Psoas muscle (tissue), 8 donors: ENCODE results near the gene TSC1. TPM values are rescaled to one million over a fixed set of nuclear protein-coding genes. Genes with fewer than 3 reads are reported as not detected.
A peak's percentile ranks its signal among the peaks of the same experiment; 100 is the strongest.

Experiments
- ATAC-seq, 4 donors: fragments of 200-7000 bp; cut with Tn5 transposase; one replicate each; pipeline ENCODE4 v1.9.1; 2020; ENCODE audit warnings: moderate library complexity in 3 of 4, mild to moderate bottlenecking in 2 of 4
- DNase-seq, 2 donors: peaks; one replicate each; pipeline ENCODE4 v3.0.0-alpha.2; 2020
- H3K27ac ChIP-seq: fragments of 200-600 bp; one replicate; pipeline ENCODE4 v1.8.0; 2022
- H3K27me3 ChIP-seq, 3 donors: fragments of 200-600 bp in 1 of 3; one replicate each; pipeline versions ENCODE4 v1.6.1 to v1.8.0; 2013 to 2022; ENCODE audit warnings: low read length in 2 of 3, mild to moderate bottlenecking in 2 of 3, moderate library complexity in 1 of 3; ENCODE audit not compliant: insufficient read depth in 3 of 3
- H3K36me3 ChIP-seq, 2 donors: fragments of 200-600 bp in 1 of 2; one replicate each; pipeline versions ENCODE4 v1.6.1 to v1.8.0; 2013 to 2022; ENCODE audit warnings: low read depth in 1 of 2, mild to moderate bottlenecking in 1 of 2, moderate library complexity in 1 of 2; ENCODE audit not compliant: insufficient read depth in 1 of 2
- H3K4me1 ChIP-seq: fragments of 200-600 bp; one replicate; pipeline ENCODE4 v1.8.0; 2022
- H3K4me3 ChIP-seq: fragments of 200-600 bp; one replicate; pipeline ENCODE4 v1.8.0; 2022; ENCODE audit warnings: mild to moderate bottlenecking
- H3K9me3 ChIP-seq: fragments of 200-600 bp; one replicate; pipeline ENCODE4 v1.8.0; 2022
- CTCF ChIP-seq: fragments of 200-600 bp; IDR thresholded peaks from one replicate; pipeline ENCODE4 v1.8.0; 2022; ENCODE audit warnings: antibody characterized with exemption
- WGBS, 3 donors: extraction: QIAGEN DNeasy Blood & Tissue Kit; methylation state at CpG; one replicate each; pipeline versions ENCODE4 v1.1.6 to v1.1.7; 2013; 5-methylcytosine and 5-hydroxymethylcytosine counted together
- intact Hi-C, 2 donors: fragments of 100-400 bp; cut with DNase I; formaldehyde crosslinking; loops; one replicate each; pipeline versions ENCODE4 v1.11.0 to v1.14.2; 2022
- polyA plus RNA-seq, 3 donors: library from polyadenylated mRNA; stranded (reverse); fragments of 200-250 nt; gene quantifications; one replicate each; pipeline ENCODE4 v1.2.3, GENCODE V29; 2013
- total RNA-seq, 4 donors: library from RNA; stranded (reverse); fragmentation: NEBNext Ultra II Directional in 2 of 4; extraction: Animal tissue kit (Norgen Biotek cat#: 25700) in 2 of 4; gene quantifications; one replicate each; pipeline versions ENCODE4 v1.2.1 to v1.2.4, GENCODE V29; 2021 to 2023
- donor health status: healthy with polysubstance abuse.
- donor health status: DM: no; HTN: no; CAD: no; lungs with moderate emphysema.
- donor health status: Bipolar disorder and iron deficiency.
- donor health status: healthy.
- donor health status: DM: yes; HTN: yes; CAD: no.
- donor health status: DM: no; HTN: no; CAD: no.
- donor health status: DM: no; HTN: no; CAD: no.
- donor health status: DM: yes; HTN: yes; CAD: no.

Gene TSC1
- total and polyA plus RNA-seq, 7 donors: 13.1 to 38.4 (median 26.8) TPM

GRCh38 chr9:132864277-132864676 lies 80.1 kb downstream of the TSC1 start:
- H3K27ac ChIP-seq: no peak overlapping the region
- no peaks in the 10 kb centered on the region for H3K36me3 ChIP-seq
- DNase-seq (no peak), ATAC-seq (no peak)
- TF ChIP-seq CTCF: no peak
- no peak overlapping the region for H3K4me3 ChIP-seq
- H3K27me3 ChIP-seq: peaks cover 0 to 3% (median 0%) of the 10 kb centered on the region in 3 donors
- H3K9me3 ChIP-seq: no peaks in the 10 kb centered on the region
- 72 to 78% (median 77%) methylated on average over 2 of the region's 2 CpGs for WGBS, 3 donors
- no peaks in the 10 kb centered on the region for H3K4me1 ChIP-seq
- intact Hi-C loops: no loop called here

GRCh38 chr9:132863096-132863495 lies 81.3 kb downstream of the TSC1 start:
- ATAC-seq: no peak
- DNase-seq: peak in 1 of 2 donors; percentile 22
- Histone ChIP-seq H3K4me3 (no peak overlapping the region), H3K4me1 (no peaks in the 10 kb centered on the region), H3K27ac (no peak overlapping the region), H3K36me3 (no peaks in the 10 kb centered on the region), H3K9me3 (no peaks in the 10 kb centered on the region), H3K27me3 (peaks cover 0 to 3% (median 3%) of the 10 kb centered on the region in 3 donors)
- no peak for TF ChIP-seq CTCF
- intact Hi-C loops: no loop called here
- 87 to 92% (median 88%) methylated on average over 12 of the region's 12 CpGs for WGBS, 3 donors

- no peak for ATAC-seq
- Histone ChIP-seq H3K27me3 (peaks cover 0 to 8% (median 3%) of the 10 kb centered on the region in 3 donors), H3K9me3 (no peaks in the 10 kb centered on the region), H3K4me3 (no peak overlapping the region), H3K4me1 (no peaks in the 10 kb centered on the region), H3K36me3 (no peaks in the 10 kb centered on the region), H3K27ac (no peak overlapping the region)
- TF ChIP-seq CTCF: no peak
- intact Hi-C loops: no loop called here
- 68 to 78% (median 71%) methylated on average over 6 of the region's 6 CpGs for WGBS, 3 donors
- no peak for DNase-seq
Measured at GRCh38 chr9:132862533-132862932, 81.9 kb downstream of the TSC1 start.

- intact Hi-C loops: no loop called here
- H3K4me3 ChIP-seq: no peak overlapping the region
- TF ChIP-seq CTCF: no peak
- peaks cover 0 to 8% (median 3%) of the 10 kb centered on the region in 3 donors for H3K27me3 ChIP-seq
- no peak overlapping the region for H3K27ac ChIP-seq
- H3K4me1 ChIP-seq: no peaks in the 10 kb centered on the region
- 90 to 100% (median 93%) methylated on average over 3 of the region's 3 CpGs for WGBS, 3 donors
- H3K9me3 ChIP-seq: no peaks in the 10 kb centered on the region
- DNase-seq (no peak), ATAC-seq (no peak)
- no peaks in the 10 kb centered on the region for H3K36me3 ChIP-seq
Measured at GRCh38 chr9:132861666-132862065, 82.8 kb downstream of the TSC1 start.

GRCh38 chr9:132858751-132859150 lies 85.7 kb downstream of the TSC1 start:
- TF ChIP-seq CTCF: no peak
- intact Hi-C loops: no loop called here
- Histone ChIP-seq H3K4me1 (no peaks in the 10 kb centered on the region), H3K27ac (no peak overlapping the region), H3K4me3 (no peak overlapping the region), H3K36me3 (no peaks in the 10 kb centered on the region), H3K9me3 (no peaks in the 10 kb centered on the region), H3K27me3 (peaks cover 0 to 8% (median 3%) of the 10 kb centered on the region in 3 donors)
- WGBS, 3 donors: 19 to 31% (median 29%) methylated on average over 7 of the region's 7 CpGs
- peak in 1 of 4 donors; percentile 39 for ATAC-seq
- no peak for DNase-seq
